ENCODE measurements around the gene IFNL4. TPM values are rescaled to one million over a fixed set of nuclear protein-coding genes. Genes with fewer than 3 reads are reported as not detected.

The IFNL4 gene
- total and polyA plus RNA-seq, 9 of the 15 experiments (the other 6 are each of a cell fraction or from before 2014, with no cell fraction given) = not detected

- no peaks in the 10 kb centered on the region for H4K20me1 ChIP-seq (replicated peaks; ENCODE audit: control insufficient read depth, insufficient read depth, low read length)
- peak overlapping the region in 1 of 2 experiments; percentile 45; a peak in 1 of 4 replicates for H3K9ac ChIP-seq (ENCODE audit: insufficient read depth in 1 of 2, low read depth in 2 of 2, low read length in 2 of 2)
- peaks cover 0 to 13% of the 10 kb centered on the region in 2 experiments; a peak in 2 of 5 replicates for H3K4me1 ChIP-seq (replicated peaks in 1 of 2; ENCODE audit: control insufficient read depth in 2 of 2, insufficient read depth in 2 of 2, low read length in 2 of 2)
- DNase-seq (ENCODE audit: extremely low read depth in 1 of 4, low spot score in 3 of 4) (no peak), FAIRE-seq (no peak), ATAC-seq (peak; percentile 53; the same call in 2 of the 3 replicates)
- intact Hi-C loops (cut with micrococcal nuclease) = no loop called here
- H3K79me2 ChIP-seq (ENCODE audit: control insufficient read depth, insufficient read depth, low read length) = no peaks in the 10 kb centered on the region
- H3K4me2 ChIP-seq (ENCODE audit: insufficient read depth, low read length) = no peak overlapping the region
- no peaks in the 10 kb centered on the region for H3K9me3 ChIP-seq (replicated peaks; ENCODE audit: control insufficient read depth, insufficient read depth, low read depth, low read length)
- no TSS peak for BruUV-seq (replicated peaks)
- H3K4me3 ChIP-seq = no peak overlapping the region
- H3K9me1 ChIP-seq (ENCODE audit: control insufficient read depth, insufficient read depth, low read length) = no peaks in the 10 kb centered on the region
- no peak overlapping the region for H3K27ac ChIP-seq (ENCODE audit: extremely low read depth, low read depth, low read length)
- TF ChIP-seq MAZ (CRISPR knock-in tag; conservative IDR thresholded peaks at IDR 0.05 in 1 of 2, IDR thresholded peaks at IDR 0.05 in 1 of 2) = no peak
- TF ChIP-seq NFXL1 (CRISPR knock-in tag; IDR thresholded peaks at IDR 0.05) = no peak
- TF ChIP-seq FOXM1 (IDR thresholded peaks at IDR 0.05; ENCODE audit: low read depth) = no peak
- no peak for TF ChIP-seq FOXM1 (CRISPR knock-in tag; IDR thresholded peaks at IDR 0.05; ENCODE audit: low read depth)
- no peak for TF ChIP-seq ZNF146 (CRISPR knock-in tag; IDR thresholded peaks at IDR 0.05; ENCODE audit: unreplicated experiment)
- no peak for TF ChIP-seq ZNF583 (CRISPR knock-in tag; IDR thresholded peaks at IDR 0.05)
- TF ChIP-seq HES1 (IDR thresholded peaks at IDR 0.05; ENCODE audit: low read depth) = no peak
- TF ChIP-seq RHOXF2B (CRISPR knock-in tag; conservative IDR thresholded peaks at IDR 0.05) = no peak
- no peak for TF ChIP-seq KLF1 (tag; IDR thresholded peaks at IDR 0.05)
- no peak for TF ChIP-seq ZNF41 (CRISPR knock-in tag; conservative IDR thresholded peaks at IDR 0.05)
- no peak for TF ChIP-seq SAP30 (IDR thresholded peaks at IDR 0.05; ENCODE audit: borderline replicate concordance, insufficient read depth, low read depth, low read length, poor library complexity, severe bottlenecking)
- TF ChIP-seq FOXA1 (IDR thresholded peaks at IDR 0.05; ENCODE audit: borderline replicate concordance) = no peak
- TF ChIP-seq ZBTB43 (CRISPR knock-in tag; IDR thresholded peaks at IDR 0.05) = no peak
- no peak for TF ChIP-seq ZBTB8A (IDR thresholded peaks at IDR 0.05; ENCODE audit: partially characterized antibody)
- no peak for TF ChIP-seq MITF (IDR thresholded peaks at IDR 0.05)
- no peak for TF ChIP-seq CHD1 (IDR thresholded peaks at IDR 0.05; ENCODE audit: low read length)
- TF ChIP-seq HCFC1 (IDR thresholded peaks at IDR 0.05; ENCODE audit: low read depth, low read length) = no peak
- no peak for TF ChIP-seq LCOR (CRISPR knock-in tag; IDR thresholded peaks at IDR 0.05)
- no peak for TF ChIP-seq PKNOX1 (IDR thresholded peaks at IDR 0.05)
- WGBS (ENCODE audit: insufficient coverage, low coverage, missing lambda C conversion rate) = 41% methylated on average over 13 of the region's 17 CpGs
- H3K27me3 ChIP-seq (ENCODE audit: control insufficient read depth in 2 of 2, insufficient read depth in 2 of 2, low read length in 2 of 2) = peaks cover 4 to 14% of the 10 kb centered on the region in 2 experiments; a peak in 2 of 5 replicates
- POLR2A ChIA-PET = interaction anchor here (0.6 kb wide), 1 partner anchor 33 kb away, joined by 3 read pairs; no protein-coding TSS in a partner anchor
- H2AFZ ChIP-seq (ENCODE audit: low read depth, low read length) = no peak overlapping the region
- in situ Hi-C loops (cut with MboI) = no loop called here
- H3K36me3 ChIP-seq (ENCODE audit: control insufficient read depth, insufficient read depth, low read length) = no peaks in the 10 kb centered on the region
- CTCF ChIA-PET (ENCODE audit: low intra/inter-chr PET ratio) = no interaction called here
Observed at GRCh38 chr19:39297931-39298634, 49.4 kb upstream of the IFNL4 start.

Measured in K562 (cell line).